HL-60 (cell line): ENCODE results near the gene DENND4C.

Experiments used
- REST ChIP-seq: IDR thresholded peaks from 2 replicates; pipeline ENCODE4 v1.6.1; 2012; ENCODE audit warnings: low read depth; ENCODE audit not compliant: insufficient replicate concordance
- SPI1 ChIP-seq: IDR thresholded peaks from 2 replicates; pipeline ENCODE4 v1.6.1; 2012; ENCODE audit warnings: low read depth, mild to moderate bottlenecking, borderline replicate concordance
- TF ChIP-seq, protein P1 (sequence below): IDR thresholded peaks from one replicate; pipeline ENCODE4 v1.5.1; 2011; ENCODE audit warnings: low read length, control low read depth, inconsistent platforms; ENCODE audit not compliant: insufficient read depth

DNA sequence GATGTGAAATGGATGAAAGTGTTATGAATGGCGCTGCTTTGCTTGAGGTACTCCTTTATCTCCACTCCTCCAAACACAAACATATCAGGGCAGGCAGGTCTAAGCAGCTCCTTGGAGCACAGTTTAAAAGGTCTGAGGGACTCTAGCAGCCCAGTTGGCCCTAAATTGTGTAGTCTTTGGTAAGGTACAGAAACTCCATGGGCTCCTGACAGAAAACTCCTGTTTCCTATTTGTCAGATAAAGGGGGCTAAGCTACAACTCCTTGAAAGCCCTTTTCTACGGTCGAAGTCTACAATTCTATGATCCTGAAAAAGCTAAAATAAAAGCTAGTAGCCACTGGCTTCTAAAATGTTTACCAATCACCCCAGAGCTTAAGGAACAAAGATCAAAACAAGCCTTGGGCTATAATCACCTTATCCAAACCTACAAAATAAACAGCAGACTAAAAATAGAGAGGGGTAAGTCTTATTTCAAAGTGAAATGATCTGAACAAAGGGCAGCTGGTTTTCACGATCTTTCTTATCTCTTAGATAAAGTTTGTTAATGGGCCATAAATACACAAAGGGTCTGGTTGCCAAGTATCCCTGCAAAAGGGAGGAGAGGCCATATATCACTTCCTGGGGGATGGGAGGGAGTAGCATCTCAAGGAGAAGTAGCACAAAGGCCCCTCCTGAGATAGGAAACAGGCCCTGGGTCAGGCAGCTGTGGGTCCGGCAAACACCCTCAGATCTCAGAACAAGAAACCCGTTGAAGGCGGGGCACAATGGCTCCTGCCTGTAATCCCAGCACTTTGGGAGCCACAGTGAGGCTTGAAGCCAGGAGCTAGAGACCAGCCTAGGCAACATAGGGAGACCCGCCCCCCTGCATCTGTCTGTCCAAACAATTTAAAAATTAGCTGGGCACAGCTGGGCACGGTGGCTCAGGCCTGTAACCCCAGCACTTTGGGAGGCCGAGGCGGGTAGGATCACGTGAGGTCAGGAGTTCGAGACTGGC, 28.3 kb upstream of the DENND4C start:
- TF ChIP-seq REST (no peak), SPI1 (no peak)
- TF ChIP-seq, protein P1, sequence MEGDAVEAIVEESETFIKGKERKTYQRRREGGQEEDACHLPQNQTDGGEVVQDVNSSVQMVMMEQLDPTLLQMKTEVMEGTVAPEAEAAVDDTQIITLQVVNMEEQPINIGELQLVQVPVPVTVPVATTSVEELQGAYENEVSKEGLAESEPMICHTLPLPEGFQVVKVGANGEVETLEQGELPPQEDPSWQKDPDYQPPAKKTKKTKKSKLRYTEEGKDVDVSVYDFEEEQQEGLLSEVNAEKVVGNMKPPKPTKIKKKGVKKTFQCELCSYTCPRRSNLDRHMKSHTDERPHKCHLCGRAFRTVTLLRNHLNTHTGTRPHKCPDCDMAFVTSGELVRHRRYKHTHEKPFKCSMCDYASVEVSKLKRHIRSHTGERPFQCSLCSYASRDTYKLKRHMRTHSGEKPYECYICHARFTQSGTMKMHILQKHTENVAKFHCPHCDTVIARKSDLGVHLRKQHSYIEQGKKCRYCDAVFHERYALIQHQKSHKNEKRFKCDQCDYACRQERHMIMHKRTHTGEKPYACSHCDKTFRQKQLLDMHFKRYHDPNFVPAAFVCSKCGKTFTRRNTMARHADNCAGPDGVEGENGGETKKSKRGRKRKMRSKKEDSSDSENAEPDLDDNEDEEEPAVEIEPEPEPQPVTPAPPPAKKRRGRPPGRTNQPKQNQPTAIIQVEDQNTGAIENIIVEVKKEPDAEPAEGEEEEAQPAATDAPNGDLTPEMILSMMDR = no peak
